ENCODE measurements around the gene HPS6.

DNA sequence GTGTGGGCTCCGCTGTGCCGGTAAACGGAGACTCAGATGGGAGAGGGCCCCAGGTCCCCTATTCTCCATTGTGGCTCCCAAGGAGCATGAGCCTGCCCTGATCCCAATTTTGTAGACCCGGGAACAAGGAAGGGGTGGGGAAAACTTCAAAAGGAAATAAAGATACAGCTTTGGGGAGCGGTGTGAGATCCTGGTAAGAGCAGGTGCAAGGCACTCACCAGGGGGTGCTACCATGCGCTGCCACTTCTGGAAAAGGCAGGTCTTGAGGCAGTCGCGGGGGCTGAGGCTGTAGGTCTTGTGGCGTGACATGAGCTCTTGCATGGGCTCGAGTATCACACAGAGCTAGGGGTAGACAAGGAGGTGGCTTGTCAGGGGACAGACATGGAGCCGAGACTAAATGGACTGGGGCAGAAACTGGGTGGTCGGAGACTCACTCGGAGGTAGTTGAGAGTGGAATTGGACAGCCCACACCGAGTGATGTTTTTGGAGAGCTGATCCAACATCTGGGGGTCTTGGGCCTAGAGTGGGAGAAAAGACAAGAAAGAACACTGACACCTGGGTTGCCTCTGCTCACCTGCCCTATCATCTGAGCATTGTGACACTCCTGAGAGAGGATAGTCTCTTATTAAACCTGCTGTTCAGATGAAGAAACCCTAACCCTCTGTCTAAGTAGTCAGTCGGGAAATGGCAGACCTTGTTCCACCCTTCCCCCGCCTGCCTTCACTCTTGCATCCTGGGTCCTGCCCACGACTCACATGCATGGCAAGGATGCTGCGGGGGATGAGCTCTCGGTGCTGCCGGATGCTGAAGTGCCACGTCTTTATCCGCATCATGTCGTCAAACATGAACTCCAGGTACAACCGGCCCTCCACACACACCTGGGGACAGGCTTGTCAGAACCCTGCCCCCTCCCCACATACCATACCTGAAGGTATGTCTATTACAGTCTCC, 44.3 kb downstream of the HPS6 start:
- TF ChIP-seq, protein P1, sequence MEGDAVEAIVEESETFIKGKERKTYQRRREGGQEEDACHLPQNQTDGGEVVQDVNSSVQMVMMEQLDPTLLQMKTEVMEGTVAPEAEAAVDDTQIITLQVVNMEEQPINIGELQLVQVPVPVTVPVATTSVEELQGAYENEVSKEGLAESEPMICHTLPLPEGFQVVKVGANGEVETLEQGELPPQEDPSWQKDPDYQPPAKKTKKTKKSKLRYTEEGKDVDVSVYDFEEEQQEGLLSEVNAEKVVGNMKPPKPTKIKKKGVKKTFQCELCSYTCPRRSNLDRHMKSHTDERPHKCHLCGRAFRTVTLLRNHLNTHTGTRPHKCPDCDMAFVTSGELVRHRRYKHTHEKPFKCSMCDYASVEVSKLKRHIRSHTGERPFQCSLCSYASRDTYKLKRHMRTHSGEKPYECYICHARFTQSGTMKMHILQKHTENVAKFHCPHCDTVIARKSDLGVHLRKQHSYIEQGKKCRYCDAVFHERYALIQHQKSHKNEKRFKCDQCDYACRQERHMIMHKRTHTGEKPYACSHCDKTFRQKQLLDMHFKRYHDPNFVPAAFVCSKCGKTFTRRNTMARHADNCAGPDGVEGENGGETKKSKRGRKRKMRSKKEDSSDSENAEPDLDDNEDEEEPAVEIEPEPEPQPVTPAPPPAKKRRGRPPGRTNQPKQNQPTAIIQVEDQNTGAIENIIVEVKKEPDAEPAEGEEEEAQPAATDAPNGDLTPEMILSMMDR (IDR thresholded peaks at IDR 0.05), result no peak
- TF ChIP-seq MYC (IDR thresholded peaks at IDR 0.05; ENCODE audit: borderline replicate concordance, low read length) (no peak), EP300 (IDR thresholded peaks at IDR 0.05) (no peak), RFX5 (IDR thresholded peaks at IDR 0.05) (no peak), POLR2A (IDR thresholded peaks at IDR 0.05; ENCODE audit: low read length) (no peak)
- TF ChIP-seq, protein P2, sequence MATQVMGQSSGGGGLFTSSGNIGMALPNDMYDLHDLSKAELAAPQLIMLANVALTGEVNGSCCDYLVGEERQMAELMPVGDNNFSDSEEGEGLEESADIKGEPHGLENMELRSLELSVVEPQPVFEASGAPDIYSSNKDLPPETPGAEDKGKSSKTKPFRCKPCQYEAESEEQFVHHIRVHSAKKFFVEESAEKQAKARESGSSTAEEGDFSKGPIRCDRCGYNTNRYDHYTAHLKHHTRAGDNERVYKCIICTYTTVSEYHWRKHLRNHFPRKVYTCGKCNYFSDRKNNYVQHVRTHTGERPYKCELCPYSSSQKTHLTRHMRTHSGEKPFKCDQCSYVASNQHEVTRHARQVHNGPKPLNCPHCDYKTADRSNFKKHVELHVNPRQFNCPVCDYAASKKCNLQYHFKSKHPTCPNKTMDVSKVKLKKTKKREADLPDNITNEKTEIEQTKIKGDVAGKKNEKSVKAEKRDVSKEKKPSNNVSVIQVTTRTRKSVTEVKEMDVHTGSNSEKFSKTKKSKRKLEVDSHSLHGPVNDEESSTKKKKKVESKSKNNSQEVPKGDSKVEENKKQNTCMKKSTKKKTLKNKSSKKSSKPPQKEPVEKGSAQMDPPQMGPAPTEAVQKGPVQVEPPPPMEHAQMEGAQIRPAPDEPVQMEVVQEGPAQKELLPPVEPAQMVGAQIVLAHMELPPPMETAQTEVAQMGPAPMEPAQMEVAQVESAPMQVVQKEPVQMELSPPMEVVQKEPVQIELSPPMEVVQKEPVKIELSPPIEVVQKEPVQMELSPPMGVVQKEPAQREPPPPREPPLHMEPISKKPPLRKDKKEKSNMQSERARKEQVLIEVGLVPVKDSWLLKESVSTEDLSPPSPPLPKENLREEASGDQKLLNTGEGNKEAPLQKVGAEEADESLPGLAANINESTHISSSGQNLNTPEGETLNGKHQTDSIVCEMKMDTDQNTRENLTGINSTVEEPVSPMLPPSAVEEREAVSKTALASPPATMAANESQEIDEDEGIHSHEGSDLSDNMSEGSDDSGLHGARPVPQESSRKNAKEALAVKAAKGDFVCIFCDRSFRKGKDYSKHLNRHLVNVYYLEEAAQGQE (IDR thresholded peaks at IDR 0.05), result no peak
- TF ChIP-seq, protein P3, sequence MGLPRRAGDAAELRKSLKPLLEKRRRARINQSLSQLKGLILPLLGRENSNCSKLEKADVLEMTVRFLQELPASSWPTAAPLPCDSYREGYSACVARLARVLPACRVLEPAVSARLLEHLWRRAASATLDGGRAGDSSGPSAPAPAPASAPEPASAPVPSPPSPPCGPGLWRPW (IDR thresholded peaks at IDR 0.05), result no peak
